Measurements from ENCODE around the gene SEMA4D.
A peak's percentile ranks its signal among the peaks of the same experiment; 100 is the strongest.

SEMA4D gene

DNA sequence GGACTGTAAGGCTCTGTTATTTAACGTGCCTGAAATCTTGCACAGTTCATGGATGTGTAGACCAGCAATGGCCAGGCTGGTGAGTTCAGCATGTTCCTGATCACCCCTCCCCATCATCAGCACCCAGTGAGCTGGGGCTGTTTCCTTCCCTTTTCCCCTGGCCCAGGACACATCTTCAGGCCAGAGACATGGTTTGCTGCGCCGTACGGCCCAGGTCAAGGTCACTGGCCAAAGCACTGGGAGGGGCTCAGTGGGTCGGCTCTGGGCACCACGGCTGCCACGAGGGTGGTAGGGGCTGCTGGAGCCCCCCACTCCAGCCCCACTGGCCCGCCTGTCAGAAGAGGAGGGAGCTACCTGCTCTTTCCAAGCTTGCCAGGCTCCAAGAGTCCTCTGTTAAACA is 55.9 kb downstream of the SEMA4D start:
- DNase-seq = no peak

DNA sequence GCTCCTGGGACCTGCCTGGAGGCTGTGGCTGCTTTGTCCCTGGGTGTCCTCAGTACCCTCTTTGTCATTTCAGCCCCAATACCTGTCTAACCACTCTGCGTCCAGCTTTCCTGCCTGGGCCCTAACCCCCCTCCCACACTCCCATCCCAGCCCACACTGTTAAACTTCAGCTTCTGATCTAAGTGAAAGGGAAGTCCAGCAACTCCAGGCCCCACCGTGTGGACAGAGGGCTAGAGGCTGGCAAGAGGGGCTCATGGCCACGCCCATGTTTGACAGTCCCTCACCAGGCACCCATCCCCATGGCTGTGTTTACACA is 56.3 kb downstream of the SEMA4D start:
- DNase-seq = no peak

DNA sequence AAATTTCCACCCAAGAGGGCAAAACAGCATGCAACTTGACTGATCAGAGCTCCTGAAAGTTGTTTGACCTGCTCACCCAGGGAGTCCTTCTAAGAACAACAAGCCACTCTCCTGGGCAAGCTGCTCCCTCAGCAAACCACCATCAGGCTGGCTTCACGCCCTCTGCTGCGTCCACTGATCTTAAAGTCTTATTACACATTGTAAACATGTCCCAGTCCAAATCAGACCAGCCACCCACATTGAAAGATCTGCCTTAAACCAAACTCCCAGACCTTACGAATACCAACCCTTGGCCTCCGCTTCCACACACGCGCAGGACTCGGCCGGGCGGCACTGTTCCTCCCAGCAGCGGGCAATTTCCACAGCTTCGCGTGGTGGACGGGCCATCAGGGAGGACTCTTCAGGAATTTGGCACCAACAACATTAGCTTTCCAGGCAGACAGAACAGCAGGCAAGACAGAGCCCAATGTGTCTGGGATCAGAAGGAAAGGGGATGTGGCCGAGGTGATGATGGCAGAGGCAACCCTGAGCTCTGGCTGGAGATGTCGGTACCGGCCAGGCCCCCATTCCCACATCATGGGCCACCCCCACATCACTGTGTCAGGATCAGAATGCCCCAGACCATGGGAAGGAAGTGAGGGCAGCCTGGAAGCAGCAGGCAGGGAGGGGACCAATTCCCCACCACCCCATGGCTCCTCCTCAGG is 56.8 kb downstream of the SEMA4D start:
- peak; percentile 8 for DNase-seq

DNA sequence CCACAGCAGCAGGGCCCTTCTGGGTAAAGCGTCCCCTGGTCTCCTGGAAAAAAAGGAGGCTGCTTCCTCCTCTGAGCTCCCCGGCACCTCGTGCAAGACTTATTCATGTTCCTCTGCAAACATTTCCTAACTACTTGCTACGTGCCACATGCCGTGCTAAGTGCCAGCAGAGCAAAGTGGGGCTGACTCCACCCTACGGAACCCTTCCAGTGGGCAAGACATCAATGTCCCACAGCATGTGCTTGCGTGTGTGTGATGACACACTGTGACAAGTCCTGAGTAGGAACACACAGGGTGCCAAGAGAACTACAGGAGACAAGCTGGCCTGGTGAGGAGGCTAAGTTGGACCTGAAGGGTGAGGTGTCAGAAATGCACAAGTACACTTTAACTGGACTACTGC is 57.4 kb downstream of the SEMA4D start:
- no peak for DNase-seq

DNA sequence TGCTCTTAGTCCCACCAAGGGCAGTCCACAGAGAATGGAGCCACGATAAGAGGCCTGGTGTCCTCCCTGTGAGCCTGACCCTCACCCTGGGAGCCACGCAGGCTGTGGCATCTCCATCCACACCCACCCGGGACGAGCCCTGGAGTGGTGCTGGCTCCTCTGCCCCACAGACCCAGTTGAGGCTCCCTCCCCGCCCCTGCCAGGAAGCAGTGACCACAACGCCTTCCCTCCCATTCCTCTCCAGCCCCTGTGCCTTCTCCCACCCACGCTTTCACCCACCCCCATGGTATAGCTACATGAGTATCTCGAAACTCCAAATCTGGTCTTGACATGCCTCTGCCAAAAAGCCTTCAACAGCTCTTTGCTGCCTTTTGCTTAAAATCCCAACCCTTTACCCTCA is 57.9 kb downstream of the SEMA4D start:
- DNase-seq = no peak

DNA sequence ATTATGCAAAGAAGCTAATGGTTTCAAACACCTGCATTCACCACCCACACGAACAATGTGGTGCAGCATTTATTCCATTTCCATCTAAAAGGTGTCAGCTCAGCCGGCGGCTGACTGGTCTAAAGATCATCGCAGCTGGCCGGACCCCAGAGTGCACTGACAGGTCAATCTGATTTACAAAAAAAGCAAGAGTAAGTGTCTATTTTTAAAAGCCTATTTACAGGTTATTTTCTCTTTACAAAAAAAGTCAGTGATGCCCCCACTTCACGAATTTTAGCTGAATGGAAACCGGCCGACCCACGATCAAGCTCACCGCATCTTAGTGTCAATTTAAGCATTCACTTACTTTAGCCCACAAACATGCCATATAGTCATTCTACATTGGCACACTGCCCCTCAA is 58.3 kb downstream of the SEMA4D start:
- no peak for DNase-seq

DNA sequence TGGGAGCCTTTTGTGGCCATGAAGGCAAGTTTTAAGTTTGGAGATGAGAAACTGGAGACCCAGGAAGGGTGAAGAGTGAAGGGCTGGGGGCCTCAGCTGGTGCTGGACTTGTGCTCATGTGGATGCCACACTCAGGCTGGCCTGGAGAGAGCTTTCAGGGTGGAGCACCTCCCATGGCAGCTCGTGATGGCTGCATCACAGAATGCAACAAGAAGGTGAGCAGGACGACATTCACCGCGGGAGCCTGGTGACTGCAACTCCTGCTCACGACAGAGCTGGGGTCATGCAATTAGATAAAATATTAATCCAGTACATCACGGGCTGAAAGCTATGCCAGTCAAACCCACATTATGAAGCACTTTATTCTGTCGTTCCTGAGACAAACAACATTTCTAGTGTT is 59.7 kb downstream of the SEMA4D start:
- DNase-seq = peak; percentile 20

DNA sequence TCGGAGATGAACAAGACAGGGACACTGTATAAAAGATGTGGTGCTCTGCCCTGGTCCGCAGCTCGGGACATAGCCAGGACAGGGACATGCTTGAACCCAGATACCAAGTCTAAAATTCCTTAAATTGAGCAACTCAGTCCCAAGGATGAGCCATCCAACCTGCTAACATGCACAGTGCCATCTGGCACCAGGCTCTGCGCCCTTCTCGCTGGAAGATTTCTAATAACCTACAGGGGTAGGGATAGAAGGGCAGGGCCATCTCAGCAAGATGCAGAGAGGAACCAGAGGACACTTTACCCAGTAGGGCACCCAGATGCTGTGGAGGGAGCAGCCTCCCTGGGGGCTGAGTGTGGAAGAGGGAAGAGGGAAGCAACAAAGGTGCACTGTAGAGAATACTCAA is 60.1 kb downstream of the SEMA4D start:
- peak; percentile 23 for DNase-seq

DNA sequence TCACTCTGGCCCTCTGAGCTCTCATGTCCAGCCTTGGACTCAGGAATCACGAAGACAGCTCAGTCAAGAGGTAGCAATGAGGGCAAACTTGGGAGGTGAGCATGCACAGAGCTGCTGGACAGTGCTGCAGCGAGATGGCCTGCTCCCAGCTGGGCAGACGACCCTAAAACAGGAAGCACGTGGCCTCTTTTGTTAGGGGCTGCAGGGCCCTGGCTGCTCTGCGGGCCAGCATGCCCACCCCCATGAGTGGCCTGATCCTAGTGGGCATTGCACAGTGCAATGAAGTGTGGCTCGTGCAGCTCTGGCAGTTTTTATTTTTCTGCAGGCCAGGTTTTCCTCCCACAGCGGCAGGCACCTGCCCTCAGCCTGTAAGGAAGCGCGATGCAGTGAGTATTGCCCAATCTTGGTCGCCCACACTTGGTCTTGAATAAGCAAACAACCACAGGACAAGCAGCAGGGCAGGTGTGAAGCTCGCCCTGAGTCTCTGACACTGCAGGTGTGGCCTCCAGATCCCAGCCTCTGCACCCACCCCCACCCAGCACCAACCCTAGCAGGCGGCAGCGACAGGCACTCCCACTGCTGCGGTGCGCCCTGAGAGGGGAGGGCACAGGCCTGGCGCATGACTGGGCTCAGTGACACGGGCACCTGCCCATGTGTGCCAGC is 60.8 kb downstream of the SEMA4D start:
- peak; percentile 92 for DNase-seq

DNA sequence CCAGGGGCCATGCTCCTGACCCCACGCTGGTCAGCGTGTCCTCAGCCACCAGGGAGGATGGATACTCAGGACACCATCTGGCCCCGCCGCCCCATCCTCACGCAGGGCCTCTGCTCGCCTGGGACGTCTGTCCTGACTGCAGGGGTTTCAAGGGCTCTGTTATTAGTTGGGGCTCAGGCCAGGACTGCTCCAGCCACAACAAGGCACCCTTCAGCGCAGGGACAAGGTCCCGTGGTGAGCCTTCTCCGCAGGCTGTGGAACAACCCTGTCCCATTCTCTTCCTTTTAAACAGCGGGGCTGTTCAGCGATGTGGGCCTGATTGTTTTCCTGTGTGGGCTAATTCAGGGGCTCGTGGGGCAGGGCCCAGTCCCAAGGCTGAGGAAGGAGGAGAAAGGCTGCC is 61.6 kb downstream of the SEMA4D start:
- DNase-seq = no peak

DNA sequence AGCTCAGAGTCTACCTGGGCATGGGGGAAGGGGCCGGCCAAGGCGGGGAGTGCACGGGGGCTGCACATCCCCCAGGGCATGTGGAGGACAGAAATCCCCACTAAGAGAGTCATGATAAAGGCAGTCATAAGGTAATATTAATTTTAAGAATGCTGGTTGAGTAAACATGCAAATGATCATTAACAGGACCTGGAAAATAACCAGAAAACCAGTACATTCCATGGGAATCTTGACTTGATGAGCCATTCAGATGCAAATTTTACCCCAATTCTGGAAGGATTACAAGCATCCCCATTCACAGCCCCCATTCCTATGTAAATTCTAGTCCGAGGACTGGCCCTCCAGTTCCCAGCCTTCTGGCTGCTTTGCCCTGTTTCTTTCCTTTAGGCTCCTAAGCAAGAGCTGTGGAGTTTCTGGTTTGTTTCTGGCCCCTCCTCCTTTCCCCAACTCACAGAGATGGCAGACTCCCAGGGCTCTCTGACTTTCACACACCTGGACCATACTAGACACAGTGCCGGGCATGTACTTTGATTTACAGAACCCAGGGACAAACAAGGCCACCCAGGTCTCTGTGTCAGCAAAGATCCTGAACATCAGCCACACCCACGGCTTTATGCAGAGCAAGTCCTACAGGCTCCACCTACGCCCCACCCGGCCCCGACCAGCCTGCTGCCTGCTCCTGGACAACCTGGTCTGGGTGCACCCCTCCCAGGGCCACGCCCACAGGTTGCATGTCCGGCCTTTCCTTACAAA is 62.7 kb downstream of the SEMA4D start:
- DNase-seq = peak; percentile 95

DNA sequence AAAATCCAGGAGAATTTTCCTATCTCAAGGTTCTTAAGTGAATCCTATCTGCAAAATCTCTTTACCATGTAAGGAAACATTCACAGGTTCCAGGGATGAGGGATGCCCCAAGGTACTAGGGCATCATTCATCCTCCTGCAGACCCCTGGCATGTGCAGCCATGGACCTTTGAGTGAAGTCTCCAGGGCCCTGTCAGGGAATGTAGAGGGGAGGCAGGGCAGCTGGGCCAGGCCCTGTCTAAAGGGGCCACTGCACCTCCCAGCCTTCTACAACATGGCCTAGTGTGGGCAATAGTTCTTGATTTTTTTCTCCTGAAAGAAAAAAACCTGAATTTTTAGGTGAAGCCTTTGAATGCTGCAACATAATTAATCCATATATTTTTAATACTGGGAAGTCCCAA is 63.3 kb downstream of the SEMA4D start:
- DNase-seq = no peak

DNA sequence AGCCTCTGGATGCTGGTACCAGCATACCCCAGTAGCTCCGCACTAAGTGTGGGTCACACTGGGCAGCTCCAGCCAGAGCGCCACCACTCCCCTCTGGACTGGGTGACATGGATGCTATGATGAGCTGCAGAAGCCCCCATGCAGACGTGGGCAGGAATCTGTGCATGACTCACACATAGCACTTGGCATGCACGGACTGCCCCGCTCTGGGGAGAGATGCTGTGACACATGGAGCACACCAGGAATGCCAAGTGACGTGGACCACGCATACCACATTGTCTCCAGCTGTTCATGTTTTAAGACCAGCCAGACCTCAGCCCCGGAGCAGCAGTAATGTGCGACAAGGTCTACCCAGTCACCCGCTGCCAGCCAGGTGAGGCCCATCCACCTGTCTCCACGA is 64.1 kb downstream of the SEMA4D start:
- DNase-seq = no peak

DNA sequence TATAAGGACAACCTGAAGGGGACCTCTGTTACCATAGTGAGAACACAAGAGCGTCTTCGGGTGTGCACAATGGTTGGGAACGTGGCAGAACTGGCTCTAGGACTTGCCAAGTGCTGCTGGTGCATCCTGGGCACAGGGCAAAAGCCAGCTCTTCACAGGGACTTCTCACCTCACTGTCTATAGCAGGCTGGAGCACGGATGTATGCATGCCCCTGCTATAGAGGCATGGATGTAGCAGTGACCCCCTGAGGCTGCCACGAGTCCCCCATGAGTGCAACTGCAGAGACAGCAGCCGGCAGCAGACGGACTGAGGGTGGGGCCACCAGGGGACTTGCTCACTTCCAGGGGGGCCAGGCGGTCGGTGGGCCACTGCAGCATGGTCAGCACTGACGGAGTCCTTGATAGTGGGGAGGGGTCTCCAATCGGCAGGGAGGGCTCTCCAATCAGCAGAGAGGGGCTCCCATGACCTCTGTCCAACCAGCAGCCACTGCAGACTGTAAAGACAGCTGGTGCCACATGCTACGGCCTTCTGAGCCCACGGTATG is 64.9 kb downstream of the SEMA4D start:
- no peak for DNase-seq

DNA sequence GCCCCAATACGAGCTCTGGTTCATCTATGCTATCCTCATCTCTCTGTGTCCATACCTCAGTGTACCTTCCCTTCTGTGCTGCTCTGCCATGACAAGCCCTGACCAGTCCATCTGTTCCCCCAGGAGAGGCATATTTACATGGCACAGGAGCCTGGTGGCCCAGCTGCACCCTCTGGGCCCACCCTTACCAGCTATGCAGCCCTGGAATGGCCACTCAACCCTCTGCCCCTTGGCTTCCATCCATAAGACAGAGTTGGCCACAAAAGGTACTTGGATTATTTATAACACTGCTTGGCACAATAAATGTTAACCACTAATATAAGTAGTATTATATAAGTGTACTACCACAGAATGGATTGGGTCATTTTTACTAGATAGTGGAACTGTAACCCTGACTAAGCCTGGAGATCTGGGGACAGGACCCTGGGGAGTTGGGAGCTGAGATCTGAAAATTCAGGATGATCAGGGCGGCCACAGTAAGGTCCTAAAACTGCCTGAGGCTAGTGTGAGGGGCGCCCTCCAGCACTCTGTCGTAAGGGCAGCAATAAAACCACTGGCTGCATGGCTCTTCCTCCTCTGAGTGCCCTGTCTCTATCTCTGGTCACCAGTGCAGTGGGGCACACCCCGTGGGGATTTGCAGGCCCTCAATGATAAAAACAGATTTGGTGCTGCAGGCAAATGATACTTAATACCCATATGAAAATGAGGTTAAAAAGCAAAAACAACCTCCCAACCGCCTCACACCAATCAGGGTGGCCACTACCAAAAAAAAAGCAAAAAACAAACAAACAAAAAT is 65.8 kb downstream of the SEMA4D start:
- no peak for DNase-seq

DNA sequence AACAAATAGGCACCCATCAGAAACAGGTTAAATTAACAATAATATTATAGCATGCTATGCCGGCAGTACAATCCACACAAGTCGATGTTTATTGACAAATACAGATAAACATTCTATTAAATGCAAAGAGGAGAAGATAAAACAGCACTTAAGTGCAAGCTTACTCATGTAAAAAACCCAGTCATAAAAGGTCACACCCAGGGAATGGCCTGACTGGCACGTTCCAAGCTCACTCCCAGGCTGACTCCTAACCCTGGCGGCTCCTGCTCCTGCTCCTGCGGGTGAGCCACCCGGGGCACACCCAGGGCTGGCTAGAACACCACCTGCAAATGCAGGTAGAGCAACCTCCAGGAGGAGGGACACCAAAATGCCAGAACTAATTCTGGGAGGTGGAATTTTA is 66.9 kb downstream of the SEMA4D start:
- DNase-seq = no peak

DNA sequence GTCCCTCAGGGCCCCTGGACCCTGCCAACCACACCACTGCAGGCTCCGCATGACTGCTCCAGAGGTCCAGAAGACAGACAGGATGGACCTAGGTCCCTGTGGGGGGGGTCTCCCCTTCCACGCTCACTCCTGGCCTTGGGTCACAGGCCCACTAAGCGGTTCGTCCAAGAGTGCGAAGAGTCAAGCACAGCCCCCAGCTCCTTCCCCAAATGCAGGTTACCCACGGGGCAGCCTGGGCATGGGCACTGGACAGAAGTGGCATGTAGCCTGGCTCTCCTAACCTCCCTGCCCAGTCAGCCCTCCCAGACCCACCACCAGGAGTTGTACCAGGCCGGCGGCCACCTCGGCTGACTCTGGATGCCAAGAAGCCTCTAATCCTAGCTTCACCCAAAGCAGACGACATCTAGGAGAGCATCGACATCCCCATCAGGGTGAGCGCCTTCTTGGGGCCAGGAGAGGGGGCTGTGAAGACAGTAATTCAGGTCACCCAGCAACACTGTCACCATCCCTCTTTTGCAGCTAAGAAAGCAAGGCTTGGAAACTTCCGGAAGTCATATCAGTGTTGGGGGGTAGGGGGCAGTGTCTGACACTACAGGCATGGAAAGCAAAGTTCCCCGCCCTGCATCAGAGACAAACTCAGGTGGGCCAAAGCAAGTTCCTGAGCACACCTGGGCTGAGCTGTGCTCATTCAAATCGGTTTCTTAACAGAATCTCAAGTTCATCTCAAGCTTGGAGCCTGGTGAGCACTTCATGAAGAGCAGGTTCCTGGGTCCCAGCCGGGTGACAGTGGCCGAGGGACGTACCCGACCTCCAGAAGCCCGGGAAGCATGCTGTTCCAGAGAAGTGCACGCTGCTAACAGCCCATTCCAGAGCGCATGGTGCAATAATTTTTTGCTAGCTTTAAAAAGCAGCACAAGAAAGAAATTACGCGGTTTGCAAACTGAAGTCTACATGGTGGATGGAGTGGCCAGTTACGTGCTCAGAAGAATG is 68.7 kb downstream of the SEMA4D start:
- no peak for DNase-seq

DNA sequence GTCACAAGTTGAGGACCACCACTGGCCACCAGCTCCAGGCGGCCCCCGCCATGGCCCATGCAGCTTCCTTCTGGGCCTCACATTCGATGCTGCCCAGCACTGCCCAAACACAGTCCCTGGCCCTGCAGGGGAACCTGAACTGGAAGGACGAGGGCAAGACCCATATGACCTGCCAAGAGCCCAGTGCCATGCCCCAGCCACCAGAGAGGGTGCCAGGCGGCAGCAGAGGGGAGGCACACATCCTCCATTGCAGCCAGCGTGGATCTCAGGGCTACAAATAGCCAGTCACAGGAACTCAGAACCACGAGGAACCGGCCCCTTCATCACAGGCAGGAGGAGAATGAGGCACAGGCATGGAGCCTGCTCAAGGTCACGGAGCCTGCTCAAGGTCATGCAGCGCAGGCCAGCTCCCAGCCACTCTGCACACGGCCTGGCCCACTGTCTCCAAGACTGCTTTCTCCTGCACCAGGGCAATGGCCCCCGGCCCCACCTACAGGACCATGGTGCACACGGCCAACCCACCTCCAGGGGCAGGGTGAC is 69.6 kb downstream of the SEMA4D start:
- DNase-seq = no peak

DNA sequence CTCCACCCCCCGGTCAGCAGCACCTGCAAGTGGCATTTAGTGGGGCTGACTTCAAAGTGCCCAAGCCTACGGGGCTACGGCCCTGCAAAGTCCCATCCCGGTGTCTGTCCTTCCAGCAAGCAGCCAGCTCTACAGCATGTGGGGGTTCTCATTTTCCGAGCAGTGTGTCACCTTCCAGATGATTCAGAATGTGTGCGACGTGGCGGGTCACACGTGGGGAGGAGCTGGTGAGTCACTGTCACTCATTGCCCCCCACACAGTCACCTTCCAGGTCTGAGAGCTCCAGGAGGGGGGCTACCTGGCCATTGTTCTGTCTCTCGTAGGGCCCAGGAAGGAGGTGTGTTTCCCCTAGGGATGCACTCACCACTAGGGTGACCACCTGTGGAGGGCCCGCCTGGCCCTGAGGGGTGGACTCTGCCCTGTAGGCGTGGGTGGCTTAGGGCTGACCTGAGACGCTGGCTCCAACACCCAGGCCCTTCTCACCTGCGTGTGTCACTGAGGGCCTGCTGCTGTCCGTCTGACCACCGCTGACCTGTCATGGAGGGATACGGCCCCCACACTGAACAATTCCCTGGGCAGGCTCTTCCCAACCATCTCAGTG is 70.2 kb downstream of the SEMA4D start:
- DNase-seq = no peak

DNA sequence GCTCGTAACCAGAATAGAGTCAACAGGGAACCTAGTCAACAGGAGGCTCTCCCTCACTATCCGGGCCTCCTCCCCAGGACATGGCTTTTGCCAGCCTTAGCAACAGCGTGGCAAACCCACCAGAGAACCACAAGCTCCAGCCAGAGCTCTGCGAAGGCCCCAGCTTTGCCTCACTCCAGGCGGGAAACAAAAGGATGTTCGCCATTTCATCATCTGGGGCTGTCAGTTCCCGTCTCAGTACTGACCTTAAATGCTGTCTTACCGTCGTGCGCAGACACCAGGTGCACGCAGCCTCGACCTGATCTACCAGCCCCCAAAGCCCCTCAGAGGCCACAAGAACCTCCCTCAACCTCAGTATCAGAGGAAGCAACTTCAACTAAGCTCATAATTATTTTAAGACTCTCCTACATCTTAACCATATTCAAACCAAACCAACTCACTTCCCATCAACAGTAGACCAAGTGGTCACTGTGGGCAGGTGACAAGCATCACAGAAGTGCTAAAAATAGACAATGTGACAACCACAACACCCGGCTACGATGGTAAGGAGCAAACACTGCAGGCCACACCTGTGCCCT is 71.4 kb downstream of the SEMA4D start:
- peak; percentile 64 for DNase-seq

DNA sequence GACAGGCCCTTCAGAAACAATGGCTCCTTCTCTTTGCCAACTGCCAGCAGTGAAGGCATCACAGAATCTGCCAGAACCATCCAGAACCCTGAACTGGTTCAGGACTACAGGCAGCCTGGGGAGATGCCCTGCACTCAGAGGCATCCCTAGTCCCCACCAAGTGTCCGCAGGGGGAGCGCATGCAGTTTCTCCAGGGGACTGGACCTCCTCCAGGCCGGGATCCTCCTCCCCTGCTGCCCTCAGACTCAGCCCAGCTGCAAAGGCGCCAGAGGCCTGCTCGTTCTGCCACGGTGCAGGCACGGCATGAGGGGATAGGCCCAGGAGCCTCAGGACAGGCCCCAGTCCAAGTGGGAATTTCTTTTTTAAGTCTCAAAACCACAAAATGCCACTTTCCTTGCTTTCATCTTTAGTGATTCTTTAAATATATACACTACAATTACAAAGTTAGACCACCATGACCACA is 72.0 kb downstream of the SEMA4D start:
- DNase-seq = no peak

Measured in RPMI8226 (cell line).